ENCODE results near the gene EPHB1.
"Not testable (repeated sequence)": the region's sequence is repeated elsewhere in the genome, so short reads cannot be mapped to it uniquely, and the experiment has no call there.

The EPHB1 gene

DNA sequence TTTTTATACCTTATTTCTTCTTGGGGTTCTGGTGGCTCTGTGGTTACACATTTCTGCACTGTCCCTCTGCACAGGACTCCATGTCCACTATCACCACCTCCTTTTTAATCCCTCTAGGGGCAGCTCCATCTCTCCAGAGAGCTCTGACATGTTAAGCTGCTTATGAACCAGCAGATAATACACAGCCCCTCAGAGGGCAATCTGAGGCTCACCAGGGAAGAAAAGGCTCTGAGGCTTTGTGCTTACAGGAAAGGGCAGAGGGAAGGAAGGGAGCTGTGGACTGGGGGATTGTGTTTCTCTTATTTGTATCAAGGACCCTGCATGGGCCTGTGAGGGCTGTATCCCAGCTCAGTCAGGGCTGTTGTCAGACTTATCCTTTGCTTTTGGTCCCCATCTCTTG, 164.5 kb downstream of the EPHB1 start:
- DNase-seq = no peak

DNA sequence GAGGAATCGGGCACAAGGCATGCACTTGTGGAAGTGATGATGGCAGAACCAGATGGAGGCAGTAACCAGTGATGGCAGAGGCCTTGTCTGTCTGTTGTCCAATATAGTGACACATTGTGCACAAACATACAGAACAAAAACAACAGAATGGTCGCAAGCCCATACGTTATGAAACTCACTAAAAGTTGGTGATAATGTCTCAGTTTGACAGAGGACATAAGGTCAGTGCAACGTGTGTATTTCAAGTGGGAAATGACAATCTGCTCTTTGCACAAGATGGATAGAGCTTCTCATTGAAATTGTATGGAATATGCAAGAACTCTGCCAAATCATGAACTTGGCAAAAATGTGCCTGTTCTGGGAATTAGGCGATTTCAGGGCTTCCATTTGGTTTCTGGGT, 169.2 kb downstream of the EPHB1 start:
- DNase-seq = no peak

DNA sequence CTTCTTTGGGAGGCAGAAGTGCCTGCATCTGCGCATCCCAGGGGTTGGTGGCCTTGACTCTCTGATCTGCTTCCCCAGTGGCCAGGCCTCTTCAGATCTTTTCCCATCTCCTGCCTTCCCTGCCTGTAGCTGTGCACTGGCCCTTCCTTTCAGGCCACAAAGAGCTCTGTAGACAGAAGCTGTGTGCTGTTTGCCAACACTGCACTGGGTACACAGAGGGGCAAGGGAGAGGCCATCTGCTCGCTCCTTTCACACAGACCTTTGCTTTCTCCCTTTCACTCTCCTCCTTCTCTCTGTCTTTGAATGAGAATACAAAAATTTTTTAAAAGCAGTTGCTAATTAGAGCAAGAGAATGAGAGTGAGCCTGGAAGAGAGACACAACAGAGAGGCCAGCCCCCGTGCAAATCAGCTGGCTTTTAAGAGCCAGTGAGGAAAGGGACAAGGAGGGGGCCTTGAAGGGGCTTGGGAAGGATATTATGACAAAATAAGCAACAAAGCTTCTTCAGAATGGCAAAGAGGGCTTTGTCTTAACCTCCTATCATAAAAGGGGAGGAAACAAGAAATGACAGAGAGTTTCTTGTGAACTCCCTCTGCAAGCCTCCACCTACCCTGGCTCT, 170.9 kb downstream of the EPHB1 start:
- no peak for DNase-seq

DNA sequence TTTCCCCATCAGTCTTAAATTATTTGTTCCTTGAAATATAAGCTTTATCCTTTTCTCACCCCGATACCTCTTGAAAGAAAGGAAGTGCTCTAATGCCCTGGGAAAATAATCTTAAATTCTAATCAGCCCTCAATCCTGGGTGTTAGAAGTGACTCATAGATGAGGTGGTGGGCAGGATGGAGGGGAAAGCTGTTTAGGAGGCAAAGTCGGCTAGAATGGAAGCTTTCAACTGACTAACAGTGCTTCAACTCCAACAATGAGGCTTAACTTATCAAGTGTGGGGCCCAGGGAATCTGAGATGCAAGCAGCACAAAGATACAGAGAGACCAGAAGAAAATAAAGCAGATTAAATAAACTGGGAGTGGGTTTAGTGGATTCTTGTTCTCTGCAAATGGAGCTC, 175.8 kb downstream of the EPHB1 start:
- DNase-seq = no peak

DNA sequence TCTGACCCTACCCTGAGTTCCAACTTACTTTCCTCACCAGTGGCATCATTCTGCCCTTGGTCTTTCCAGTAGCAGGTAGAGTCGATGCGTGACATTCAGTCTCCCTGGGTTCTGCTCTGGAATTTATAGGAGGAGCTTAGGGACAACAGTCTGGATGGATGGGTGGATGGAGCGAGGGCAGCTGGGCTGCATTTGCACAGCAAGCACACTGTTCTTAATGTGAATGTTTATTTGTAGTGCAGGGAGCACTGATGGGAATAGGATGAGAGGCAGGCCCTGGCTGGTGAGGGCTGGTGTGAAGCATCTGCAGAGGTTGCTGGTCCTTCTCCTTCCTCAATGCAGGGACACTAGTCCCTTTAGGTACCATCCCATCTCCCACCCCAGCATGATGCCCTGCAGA, 176.2 kb downstream of the EPHB1 start:
- no peak for DNase-seq

DNA sequence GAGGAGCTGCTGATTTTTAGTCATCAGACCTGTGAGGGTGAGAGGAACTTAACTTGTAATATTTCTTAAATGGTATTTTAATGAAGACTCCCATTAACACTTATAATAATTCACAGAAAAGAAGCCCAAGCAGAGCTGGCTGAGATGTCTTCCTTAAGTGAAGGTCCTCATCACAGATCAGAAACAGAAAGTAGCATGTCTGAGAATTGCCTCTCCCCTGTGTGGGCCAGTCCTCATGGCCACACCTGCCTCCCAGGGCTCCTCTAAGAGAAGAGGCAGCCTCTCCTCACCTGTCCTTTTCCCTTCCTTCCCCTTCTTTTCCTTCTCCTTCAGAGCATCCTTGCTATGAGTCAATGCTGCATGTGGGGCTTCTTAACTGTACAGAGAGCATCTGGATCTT, 176.8 kb downstream of the EPHB1 start:
- not testable (repeated sequence) for DNase-seq

DNA sequence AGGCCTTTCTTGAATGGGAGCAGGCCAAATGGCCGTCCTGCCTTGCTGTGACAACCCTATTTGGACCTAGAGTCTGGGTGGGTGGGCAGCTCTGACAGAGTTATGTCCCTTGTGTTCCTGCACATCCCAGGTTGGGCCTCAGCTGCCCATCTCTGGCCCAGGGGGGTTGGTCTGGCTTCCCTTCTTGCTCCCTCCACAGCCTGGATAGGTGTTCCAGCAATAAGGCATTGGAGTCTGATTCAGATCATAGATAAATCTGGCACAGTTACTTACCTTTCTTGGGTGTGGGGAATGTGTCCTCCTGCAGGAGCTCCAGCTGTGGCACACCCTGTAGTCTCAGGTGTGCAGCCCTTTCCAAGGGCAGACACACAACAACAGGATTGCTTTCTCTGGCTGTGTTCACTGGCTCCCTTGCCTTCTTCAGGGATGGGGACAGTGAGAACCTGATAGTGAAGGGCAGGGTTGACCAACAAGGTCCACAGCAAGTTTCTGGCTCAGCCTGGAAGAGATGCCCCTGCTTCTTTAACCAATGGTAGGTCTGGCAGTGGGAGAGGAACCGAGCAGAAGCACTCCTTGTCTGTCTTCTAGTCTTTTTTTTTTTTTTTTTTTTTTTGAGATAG, 177.9 kb downstream of the EPHB1 start:
- DNase-seq = no peak

DNA sequence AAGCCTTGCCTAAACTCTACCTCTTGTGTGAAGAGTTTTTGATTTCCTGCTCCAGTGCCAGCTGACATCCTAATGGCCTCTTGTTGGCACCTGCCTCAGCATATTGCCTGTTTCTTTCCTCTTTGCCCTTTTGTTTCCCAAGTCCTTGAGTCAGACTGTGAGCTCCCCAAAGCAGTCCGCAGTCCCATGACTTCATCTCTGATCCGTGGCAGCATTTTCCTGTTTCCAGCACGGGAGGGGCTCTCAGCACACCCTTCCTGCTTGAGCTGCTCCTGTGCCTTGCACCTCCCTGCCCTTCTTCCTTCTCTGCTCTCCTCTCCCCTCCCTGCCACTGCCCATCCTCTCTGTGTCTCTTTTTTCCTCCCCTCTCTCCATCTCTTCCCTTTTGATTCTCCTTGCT, 179.6 kb downstream of the EPHB1 start:
- DNase-seq = peak; percentile 98

DNA sequence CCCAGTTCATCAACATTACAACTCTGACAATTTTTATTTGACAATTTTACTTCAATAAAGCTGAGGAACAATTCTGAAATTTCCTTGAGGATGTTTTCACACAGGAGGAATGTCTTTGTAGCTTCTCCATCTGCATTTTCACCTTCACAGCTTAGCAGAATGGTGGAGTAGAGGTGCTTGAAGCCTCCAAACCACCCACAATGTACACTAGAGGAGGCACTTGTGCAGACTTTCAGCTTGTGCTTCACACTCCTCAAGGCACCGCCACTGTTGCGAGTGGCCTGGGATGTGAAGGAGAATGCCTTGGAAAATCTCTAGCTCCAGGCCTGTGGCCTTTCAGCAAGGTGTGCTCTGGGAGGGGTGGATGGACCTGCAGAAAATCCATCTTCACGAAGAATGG, 181.9 kb downstream of the EPHB1 start:
- no peak for DNase-seq

DNA sequence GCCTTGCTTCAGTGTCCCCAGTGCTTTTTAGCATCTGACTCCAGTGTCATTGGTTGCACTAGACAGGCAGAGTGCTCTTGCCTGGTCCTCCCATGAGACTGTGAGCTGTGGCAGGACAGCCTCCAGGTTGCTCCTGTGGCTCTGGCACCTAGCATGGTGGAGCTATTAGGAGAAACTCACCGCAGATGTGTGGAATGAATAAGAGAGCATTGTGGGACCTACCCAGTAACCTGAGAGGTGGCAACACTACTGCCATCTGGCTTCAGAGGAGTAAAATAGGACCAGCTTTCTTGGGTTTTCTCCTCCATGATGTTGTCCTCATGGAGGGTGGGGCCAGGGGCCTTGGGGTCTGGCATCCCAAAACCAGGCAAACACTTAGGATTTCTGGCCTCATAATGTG, 183.6 kb downstream of the EPHB1 start:
- no peak for DNase-seq

DNA sequence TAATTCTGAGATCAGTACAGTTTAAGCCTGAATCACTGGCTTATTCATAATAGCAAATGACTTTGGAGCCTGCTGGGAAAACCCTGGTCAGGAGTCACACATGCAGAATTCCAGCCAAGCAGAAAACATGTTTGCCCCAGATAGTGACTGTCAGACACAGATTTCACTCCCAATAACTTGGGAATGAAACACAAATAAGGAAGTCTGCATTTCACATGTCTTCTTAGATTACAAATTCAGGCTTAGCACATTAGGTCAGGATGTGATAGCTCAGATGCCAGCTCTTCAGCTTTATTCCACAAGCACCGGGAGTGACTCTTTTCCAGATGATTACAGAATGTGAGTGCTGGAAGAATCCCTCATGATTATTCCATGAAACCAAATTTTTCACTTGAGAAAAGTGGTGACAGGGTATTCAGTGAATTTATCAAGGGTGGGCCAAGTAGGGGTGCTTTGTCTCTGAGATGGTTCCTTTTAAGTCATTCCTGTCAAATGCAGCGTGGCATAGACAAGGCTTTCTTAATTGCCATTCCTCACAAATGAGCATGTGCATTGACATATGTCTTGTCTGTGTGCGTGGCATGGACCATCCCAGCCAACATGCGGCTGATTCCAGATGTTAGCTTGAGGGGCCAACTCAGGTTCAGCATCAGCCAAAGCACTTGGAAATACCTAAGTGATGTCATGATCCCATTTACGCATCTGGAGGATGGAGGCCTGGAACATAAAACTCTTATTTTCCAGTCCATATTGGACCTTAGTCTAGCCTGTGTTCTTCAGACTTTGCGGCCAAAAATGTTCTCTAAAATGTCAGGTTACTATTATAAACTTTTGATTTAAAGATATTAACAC, 191.0 kb downstream of the EPHB1 start:
- DNase-seq = no peak

DNA sequence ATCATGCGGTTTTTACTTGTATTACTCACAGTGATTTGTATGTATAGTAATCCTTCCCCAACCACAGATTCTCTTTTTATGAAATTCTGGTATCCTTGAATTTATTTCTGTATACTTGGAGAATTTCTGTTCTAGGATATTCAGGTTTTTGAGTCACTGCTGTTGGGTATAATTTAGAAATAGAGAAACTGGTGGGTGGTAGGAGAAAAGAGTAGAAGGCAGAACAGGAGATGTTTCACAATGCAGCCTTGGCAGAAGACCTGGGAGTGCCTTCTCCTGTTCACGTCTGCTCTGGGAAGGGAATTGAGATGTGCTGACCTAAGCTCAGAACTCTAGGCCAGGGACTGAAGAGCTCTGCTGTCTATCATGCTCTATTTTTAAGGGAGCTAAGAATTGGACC, 193.6 kb downstream of the EPHB1 start:
- no peak for DNase-seq

DNA sequence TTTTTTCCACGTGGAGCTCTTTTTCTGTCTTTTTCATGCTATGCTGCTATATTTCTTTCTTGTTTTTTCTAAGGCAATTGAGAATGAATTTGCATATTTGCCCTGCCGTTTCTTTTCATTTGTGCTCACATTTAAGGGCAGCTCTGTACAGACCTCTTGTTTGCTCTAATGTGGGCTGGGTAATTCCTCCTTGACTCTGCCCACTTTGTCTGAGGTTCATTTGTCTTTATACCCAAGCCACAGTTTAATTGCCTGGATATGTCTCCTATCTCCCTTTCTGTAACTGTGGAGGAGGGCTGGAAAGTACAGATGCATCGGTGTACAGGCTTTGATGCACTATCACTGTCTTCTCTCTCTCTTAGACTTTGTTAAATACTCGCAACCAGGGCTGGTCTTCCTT, 195.9 kb downstream of the EPHB1 start:
- no peak for DNase-seq

DNA sequence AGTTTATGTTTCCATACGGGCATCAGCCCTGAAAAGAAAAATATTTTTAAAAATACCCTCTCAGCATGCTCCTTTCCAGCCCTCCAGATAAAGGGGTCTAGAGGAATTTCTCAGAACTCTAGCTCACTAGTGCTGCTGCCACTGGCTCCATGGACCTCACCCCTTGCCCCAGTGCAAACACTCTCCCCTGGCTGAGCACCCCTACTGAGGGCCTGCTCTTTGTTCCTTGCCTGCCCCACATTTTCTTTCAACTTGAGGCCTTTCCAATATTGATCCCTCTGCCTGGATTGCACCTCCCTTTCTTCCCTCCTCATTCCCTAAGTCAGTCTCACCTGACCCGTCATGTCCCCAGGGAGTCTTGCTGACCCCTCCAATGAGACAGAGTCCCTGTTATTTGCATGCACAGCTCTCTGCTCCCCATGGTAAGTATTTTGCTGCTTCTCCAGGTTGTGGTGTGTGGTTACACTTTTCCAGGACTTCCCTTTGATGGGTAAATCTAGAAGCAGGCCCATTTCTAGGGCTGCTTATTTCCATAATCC, 196.5 kb downstream of the EPHB1 start:
- DNase-seq = no peak

DNA sequence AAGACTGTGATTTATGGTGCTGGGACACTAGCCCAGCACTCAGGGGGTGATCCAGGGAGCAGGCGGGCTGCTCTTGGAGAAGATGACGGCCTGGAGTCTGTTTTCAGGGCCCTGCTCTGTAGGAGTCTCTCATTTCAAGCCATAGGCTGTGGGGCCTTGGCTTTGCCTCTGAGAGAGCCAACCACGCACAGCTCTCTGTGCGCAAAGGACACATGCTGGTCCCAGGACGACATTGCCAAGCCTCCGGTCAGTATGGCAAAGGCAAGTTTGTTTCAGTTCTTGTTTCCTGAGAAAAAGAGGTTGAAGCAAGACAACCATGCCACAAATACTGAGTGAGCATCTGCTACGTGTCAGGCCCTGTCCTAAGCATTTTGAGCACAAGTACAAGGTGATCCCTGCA, 197.1 kb downstream of the EPHB1 start:
- no peak for DNase-seq

DNA sequence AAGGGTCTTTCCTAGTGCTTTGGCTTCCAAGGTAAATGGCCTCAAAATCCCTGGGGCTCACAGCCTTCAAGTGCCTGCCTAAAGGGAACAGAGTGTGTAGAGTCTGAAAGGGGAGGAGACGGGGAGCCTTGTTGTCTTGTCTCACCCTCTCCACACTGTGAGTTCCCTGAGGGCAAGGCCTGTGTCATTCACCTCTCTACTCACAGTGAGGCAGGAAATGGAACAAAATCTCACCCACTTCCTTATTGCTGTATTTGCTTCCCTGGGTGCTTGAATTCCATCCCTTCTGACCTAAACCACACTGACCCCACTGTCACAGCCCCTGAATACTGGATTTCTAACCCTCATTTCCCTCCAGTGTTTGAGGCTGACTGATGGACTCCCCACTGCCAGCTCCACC, 197.5 kb downstream of the EPHB1 start:
- DNase-seq = no peak

DNA sequence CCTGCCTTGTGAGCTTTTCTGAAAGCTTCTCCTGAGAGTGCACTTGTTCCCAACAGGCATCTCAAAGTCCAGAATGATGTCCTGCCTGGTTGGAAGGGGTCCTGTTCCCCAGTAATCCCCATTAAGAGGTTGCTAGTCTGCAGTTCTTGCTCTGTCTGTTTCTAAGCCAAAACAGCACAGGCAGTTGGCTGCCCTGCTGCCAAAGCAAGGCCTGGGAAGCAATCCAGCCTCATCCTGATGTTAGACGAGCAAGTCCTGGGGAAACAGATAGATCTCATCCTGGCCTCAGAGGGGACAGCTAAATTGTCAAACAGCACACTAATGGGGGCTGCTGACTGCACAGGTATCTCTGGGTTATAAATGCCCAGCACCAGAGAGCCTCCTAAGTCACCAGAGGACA, 198.0 kb downstream of the EPHB1 start:
- no peak for DNase-seq

DNA sequence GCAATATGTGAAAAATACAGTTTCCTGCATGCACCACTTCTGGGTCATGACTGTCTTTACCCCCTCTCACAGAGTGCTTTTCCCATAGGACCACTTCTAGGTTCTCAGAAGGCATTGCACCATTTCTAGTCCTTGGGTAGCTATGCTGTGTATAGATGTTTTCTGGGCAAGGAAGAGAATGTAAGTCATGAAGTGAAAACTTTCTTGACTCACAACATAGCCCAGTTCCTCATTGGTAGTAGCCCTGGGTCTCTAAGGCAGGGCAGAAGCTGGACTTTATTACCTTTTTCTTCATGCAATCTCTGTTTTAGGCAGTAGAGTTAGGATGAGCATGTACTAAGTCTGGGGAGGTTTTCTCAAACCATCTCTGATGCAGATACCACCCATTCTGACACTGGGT, 203.1 kb downstream of the EPHB1 start:
- DNase-seq = no peak

DNA sequence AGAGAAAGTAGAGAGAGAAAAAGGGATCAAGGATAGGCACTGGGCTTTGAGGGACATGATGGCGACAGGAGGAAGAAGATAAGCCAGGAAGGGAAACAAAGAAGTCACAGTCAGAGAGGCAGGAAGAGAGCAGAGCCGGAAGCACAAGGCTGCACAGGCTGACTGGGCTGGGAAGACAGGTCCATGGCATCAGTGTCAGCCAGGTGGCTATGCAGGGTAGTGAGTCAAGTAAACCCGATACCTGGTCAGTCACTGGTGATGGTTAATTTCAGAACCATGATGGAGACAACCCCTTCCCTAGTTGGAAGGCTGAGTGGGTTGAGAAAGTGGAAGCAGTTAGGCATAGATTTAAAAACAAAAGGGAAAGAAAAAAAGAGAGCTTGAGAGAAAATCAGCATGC, 203.8 kb downstream of the EPHB1 start:
- no peak for DNase-seq

DNA sequence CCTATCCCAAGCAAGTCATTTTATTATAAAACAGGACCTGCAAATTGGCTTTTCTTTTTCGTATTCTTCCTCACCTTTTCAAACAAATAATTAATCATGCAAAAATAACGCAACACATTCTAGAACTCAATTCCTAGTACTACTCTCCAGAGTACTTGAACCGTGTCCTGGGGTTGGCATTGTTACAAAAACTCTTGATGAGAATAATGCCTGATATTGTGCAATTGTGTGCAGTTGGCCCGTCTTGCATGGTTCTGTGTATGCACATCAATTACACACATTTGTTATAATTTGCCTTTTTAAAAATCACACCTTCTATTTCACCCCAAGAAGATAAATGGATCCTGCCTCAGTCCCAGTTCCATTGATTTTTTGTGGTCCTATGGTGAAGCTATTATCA, 205.4 kb downstream of the EPHB1 start:
- peak; percentile 95 for DNase-seq

DNA sequence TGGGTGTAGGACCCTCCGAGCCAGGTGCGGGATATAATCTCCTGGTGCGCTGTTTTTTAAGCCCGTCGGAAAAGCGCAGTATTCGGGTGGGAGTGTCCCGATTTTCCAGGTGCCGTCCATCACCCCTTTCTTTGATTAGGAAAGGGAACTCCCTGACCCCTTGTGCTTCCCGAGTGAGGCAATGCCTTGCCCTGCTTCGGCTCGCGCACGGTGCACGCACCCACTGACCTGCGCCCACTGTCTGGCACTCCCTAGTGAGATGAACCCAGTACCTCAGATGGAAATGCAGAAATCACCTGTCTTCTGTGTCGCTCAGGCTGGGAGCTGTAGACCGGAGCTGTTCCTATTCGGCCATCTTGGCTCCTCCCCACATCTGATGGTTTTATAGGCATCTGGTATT, 210.6 kb downstream of the EPHB1 start:
- DNase-seq = not testable (repeated sequence)

DNA sequence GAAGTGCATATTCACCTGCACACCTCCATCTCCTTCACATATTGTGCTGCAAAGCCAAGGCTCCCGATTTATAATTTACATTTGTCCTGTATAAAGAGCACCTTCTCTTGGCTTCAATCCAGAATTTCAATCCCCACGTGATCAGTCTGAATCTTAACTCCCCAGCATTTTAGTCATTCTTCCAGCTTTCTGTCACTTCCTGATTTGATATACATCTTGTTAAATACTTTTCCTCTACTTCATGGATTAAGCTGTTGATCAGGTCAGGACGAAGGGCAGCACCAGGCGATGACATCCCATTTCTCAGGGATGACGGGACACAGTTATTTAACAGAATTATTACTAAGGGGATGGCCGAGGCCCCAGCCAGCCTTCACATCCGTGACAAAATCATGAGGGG, 212.5 kb downstream of the EPHB1 start:
- no peak for DNase-seq

DNA sequence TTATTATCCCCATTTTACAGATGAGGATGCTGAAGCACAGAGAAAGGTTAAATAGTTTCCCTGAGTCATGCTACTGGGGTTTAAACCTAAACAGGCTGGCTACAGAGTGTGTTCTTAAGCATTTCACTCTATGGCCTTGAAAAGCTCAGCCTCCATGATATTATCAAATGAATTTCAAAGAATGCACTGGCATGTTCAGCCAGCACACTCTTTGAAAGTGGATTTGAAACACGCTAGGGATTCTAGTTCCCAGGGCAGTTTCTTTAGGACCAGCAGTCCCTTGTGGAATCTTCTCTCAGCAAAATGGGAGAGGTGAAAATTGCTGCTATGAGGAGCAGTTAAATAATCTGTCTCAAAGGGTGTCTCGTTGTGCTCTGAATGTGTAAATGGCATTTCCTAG, 213.3 kb downstream of the EPHB1 start:
- DNase-seq = no peak

DNA sequence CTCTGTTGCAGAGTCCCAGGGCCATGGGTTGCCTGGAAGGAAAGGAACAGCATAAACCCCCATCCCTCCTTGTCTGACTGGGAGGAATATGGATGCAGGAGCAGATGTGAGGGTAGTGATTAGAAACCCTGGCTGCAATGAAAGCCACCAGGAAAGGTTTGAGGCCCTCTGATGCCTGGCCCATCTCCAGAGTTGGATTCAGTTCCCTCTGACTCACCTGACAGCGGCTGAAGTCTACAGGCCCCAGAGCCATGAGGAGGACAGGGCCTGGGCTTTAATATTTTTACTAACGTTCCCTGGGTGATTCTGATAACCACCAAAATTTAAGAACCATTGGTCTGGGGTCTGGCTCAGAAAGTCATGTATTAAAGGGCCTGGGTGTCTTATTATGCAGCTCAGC, 214.0 kb downstream of the EPHB1 start:
- DNase-seq = no peak

Measured in NCI-H1105 treated with DMSO at 0.1 percent for 48 hours (cell line).